ENCODE results near the gene ETV6.

- TF ChIP-seq SUZ12 (IDR thresholded peaks at IDR 0.05; ENCODE audit: extremely low read depth, insufficient read depth, insufficient read length) (no peak), ZNF274 (IDR thresholded peaks at IDR 0.05; ENCODE audit: low read depth, low read length) (no peak), YY1 (IDR thresholded peaks at IDR 0.05; ENCODE audit: insufficient read depth, insufficient read length) (no peak)
Observed at GRCh38 chr12:11838403-11838802, 188.9 kb downstream of the ETV6 start.
